HEK293 (cell line): Measurements from ENCODE around the gene CCDC24.

Experiments used
- CTCF ChIA-PET: fragments of 350-600 bp; formaldehyde crosslinking; extraction: SDS; loops from one replicate; lab custom pipeline; 2021; ENCODE audit warnings: antibody characterized with exemption; lab: Yijun Ruan, JAX
- POLR2A ChIA-PET: fragments of 300-600 bp; formaldehyde crosslinking; extraction: SDS; loops from one replicate; lab custom pipeline; 2020; ENCODE audit warnings: antibody characterized with exemption, inconsistent platforms; lab: Yijun Ruan, JAX
- H3K27ac ChIP-seq: fragments of 200-500 bp; sonication (Bioruptor generic); 2 replicates; pipeline ENCODE4 v1.5.1; 2014; ENCODE audit warnings: low read depth, low read length, control low read depth, inconsistent platforms; ENCODE audit errors: extremely low read depth
- H3K36me3 ChIP-seq, 2 experiments: fragments of 200-500 bp in 1 of 2; sonication (Bioruptor generic) in 1 of 2; 1 replicate in 1 of 2; 2 replicates in 1 of 2; pipeline ENCODE4 v1.5.1; 2014 to 2017; ENCODE audit warnings: inconsistent platforms in 2 of 2, low read length in 2 of 2; ENCODE audit not compliant: control insufficient read depth in 2 of 2, insufficient read depth in 1 of 2
- H3K4me1 ChIP-seq: fragments of 200-500 bp; sonication (Bioruptor generic); 2 replicates; pipeline ENCODE4 v1.5.1; 2014; ENCODE audit warnings: mild to moderate bottlenecking, low read length, inconsistent platforms; ENCODE audit not compliant: control insufficient read depth, insufficient read depth
- H3K4me3 ChIP-seq: 2 replicates; pipeline ENCODE4 v1.5.1; 2011; ENCODE audit warnings: low read depth, mild to moderate bottlenecking, control low read depth, low read length, moderate library complexity
- H3K9me3 ChIP-seq: fragments of 200-500 bp; sonication (Bioruptor generic); 2 replicates; pipeline ENCODE4 v1.5.1; 2014; ENCODE audit warnings: low read depth, low read length, inconsistent platforms; ENCODE audit not compliant: control insufficient read depth, insufficient read depth
- ATF2 ChIP-seq: fragments of 450-650 bp; formaldehyde crosslinking; IDR thresholded peaks from 2 replicates; pipeline ENCODE4 v1.5.1; 2016; ENCODE audit warnings: missing biosample characterization, missing genetic modification characterization, low read depth
- BCL11A ChIP-seq: fragments of 450-650 bp; formaldehyde crosslinking; IDR thresholded peaks from 2 replicates; pipeline ENCODE4 v1.5.1; 2016; ENCODE audit warnings: low read depth, missing biosample characterization, missing genetic modification characterization
- GFI1B ChIP-seq: fragments of 450-650 bp; formaldehyde crosslinking; IDR thresholded peaks from 2 replicates; pipeline ENCODE4 v1.5.1; 2016; ENCODE audit warnings: missing biosample characterization, missing genetic modification characterization
- GLIS2 ChIP-seq: fragments of 450-650 bp; formaldehyde crosslinking; IDR thresholded peaks from 2 replicates; pipeline ENCODE4 v1.5.1; 2016; ENCODE audit warnings: missing biosample characterization, missing genetic modification characterization
- HOXA7 ChIP-seq: sonication (generic); formaldehyde crosslinking; IDR thresholded peaks from 2 replicates; pipeline ENCODE4 v1.8.1; 2022; ENCODE audit warnings: missing genetic modification reagents, borderline replicate concordance
- KLF16 ChIP-seq: fragments of 450-650 bp; formaldehyde crosslinking; IDR thresholded peaks from 2 replicates; pipeline ENCODE4 v1.5.1; 2017; ENCODE audit warnings: missing biosample characterization, missing genetic modification characterization
- KLF17 ChIP-seq: fragments of 450-650 bp; formaldehyde crosslinking; IDR thresholded peaks from 2 replicates; pipeline ENCODE4 v1.5.1; 2016; ENCODE audit warnings: missing biosample characterization, missing genetic modification characterization
- REPIN1 ChIP-seq: fragments of 450-650 bp; formaldehyde crosslinking; IDR thresholded peaks from 2 replicates; pipeline ENCODE4 v1.5.1; 2017; ENCODE audit warnings: missing biosample characterization, missing genetic modification characterization, low read depth
- SCRT1 ChIP-seq: fragments of 450-650 bp; formaldehyde crosslinking; IDR thresholded peaks from 2 replicates; pipeline ENCODE4 v1.5.1; 2016; ENCODE audit warnings: missing biosample characterization, missing genetic modification characterization, borderline replicate concordance
- SP7 ChIP-seq: fragments of 450-650 bp; formaldehyde crosslinking; IDR thresholded peaks from 2 replicates; pipeline ENCODE4 v1.5.1; 2016; ENCODE audit warnings: missing biosample characterization, missing genetic modification characterization
- TCF7L2 ChIP-seq: IDR thresholded peaks from 2 replicates; pipeline ENCODE4 v1.6.1; 2011; ENCODE audit warnings: low read depth, mild to moderate bottlenecking, inconsistent platforms, low read length, moderate library complexity, borderline replicate concordance
- TSHZ1 ChIP-seq: fragments of 450-650 bp; formaldehyde crosslinking; IDR thresholded peaks from 2 replicates; pipeline ENCODE4 v1.5.1; 2016; ENCODE audit warnings: missing biosample characterization, missing genetic modification characterization, borderline replicate concordance
- WT1 ChIP-seq: fragments of 450-650 bp; formaldehyde crosslinking; IDR thresholded peaks from 2 replicates; pipeline ENCODE4 v1.5.1; 2016; ENCODE audit warnings: missing biosample characterization, missing genetic modification characterization
- YY2 ChIP-seq: fragments of 450-650 bp; formaldehyde crosslinking; IDR thresholded peaks from 2 replicates; pipeline ENCODE4 v1.5.1; 2016; ENCODE audit warnings: missing biosample characterization, missing genetic modification characterization
- ZBTB7A ChIP-seq: fragments of 450-650 bp; formaldehyde crosslinking; IDR thresholded peaks from 2 replicates; pipeline ENCODE4 v1.5.1; 2016; ENCODE audit warnings: low read depth, missing biosample characterization, missing genetic modification characterization
- ZFHX2 ChIP-seq: fragments of 450-650 bp; formaldehyde crosslinking; conservative IDR thresholded peaks from 2 replicates; pipeline ENCODE4 v1.5.1; 2016; ENCODE audit warnings: missing biosample characterization, missing genetic modification characterization
- ZFP37 ChIP-seq: fragments of 450-650 bp; formaldehyde crosslinking; IDR thresholded peaks from 2 replicates; pipeline ENCODE4 v1.5.1; 2016; ENCODE audit warnings: missing biosample characterization, missing genetic modification characterization
- ZNF121 ChIP-seq: fragments of 450-650 bp; formaldehyde crosslinking; IDR thresholded peaks from 2 replicates; pipeline ENCODE4 v1.5.1; 2016; ENCODE audit warnings: missing biosample characterization, missing genetic modification characterization
- ZNF223 ChIP-seq: fragments of 450-650 bp; formaldehyde crosslinking; IDR thresholded peaks from 2 replicates; pipeline ENCODE4 v1.5.1; 2016; ENCODE audit warnings: missing biosample characterization, missing genetic modification characterization
- ZNF239 ChIP-seq: fragments of 450-650 bp; formaldehyde crosslinking; IDR thresholded peaks from 2 replicates; pipeline ENCODE4 v1.5.1; 2016; ENCODE audit warnings: missing biosample characterization, missing genetic modification characterization
- ZNF302 ChIP-seq: fragments of 450-650 bp; formaldehyde crosslinking; IDR thresholded peaks from 2 replicates; pipeline ENCODE4 v1.5.1; 2016; ENCODE audit warnings: missing biosample characterization, missing genetic modification characterization, low read depth
- ZNF341 ChIP-seq: fragments of 450-650 bp; formaldehyde crosslinking; IDR thresholded peaks from 2 replicates; pipeline ENCODE4; 2016; ENCODE audit warnings: low read depth, missing biosample characterization, missing genetic modification characterization
- ZNF510 ChIP-seq: fragments of 450-650 bp; formaldehyde crosslinking; IDR thresholded peaks from 2 replicates; pipeline ENCODE4 v1.5.1; 2018; ENCODE audit warnings: mild to moderate bottlenecking, missing genetic modification characterization, missing biosample characterization; ENCODE audit not compliant: insufficient replicate concordance
- ZNF549 ChIP-seq: fragments of 450-650 bp; IDR thresholded peaks from 2 replicates; pipeline ENCODE4 v1.5.1; 2018; ENCODE audit warnings: missing biosample characterization, missing genetic modification characterization, mild to moderate bottlenecking, inconsistent platforms, moderate library complexity
- ZNF560 ChIP-seq: fragments of 450-650 bp; formaldehyde crosslinking; IDR thresholded peaks from 2 replicates; pipeline ENCODE4 v1.5.1; 2017; ENCODE audit warnings: missing biosample characterization, missing genetic modification characterization, borderline replicate concordance
- ZNF600 ChIP-seq: fragments of 450-650 bp; formaldehyde crosslinking; IDR thresholded peaks from 2 replicates; pipeline ENCODE4 v1.5.1; 2016; ENCODE audit warnings: missing biosample characterization, missing genetic modification characterization
- ZNF670 ChIP-seq: fragments of 450-650 bp; formaldehyde crosslinking; IDR thresholded peaks from 2 replicates; pipeline ENCODE4 v1.5.1; 2016; ENCODE audit warnings: missing biosample characterization, missing genetic modification characterization, low read depth
- ZNF692 ChIP-seq: fragments of 450-650 bp; formaldehyde crosslinking; IDR thresholded peaks from 2 replicates; pipeline ENCODE4 v1.5.1; 2016; ENCODE audit warnings: missing biosample characterization, missing genetic modification characterization
- ZNF785 ChIP-seq: fragments of 450-650 bp; formaldehyde crosslinking; IDR thresholded peaks from 2 replicates; pipeline ENCODE4 v1.5.1; 2016; ENCODE audit warnings: missing biosample characterization, missing genetic modification characterization
- ZSCAN16 ChIP-seq: fragments of 450-650 bp; formaldehyde crosslinking; IDR thresholded peaks from 2 replicates; pipeline ENCODE4 v1.5.1; 2016; ENCODE audit warnings: missing biosample characterization, missing genetic modification characterization

Gene CCDC24

GRCh38 chr1:44035726-44036408, 44.5 kb downstream of the CCDC24 start (continued):
- TF ChIP-seq ATF2 = 0 out of 2 replicates have a peak, but pooled peaks have one; percentile 48
- TF ChIP-seq ZFHX2 = peak; percentile 83
- no peak for TF ChIP-seq KLF16
- TF ChIP-seq ZNF600 (tag by site-specific recombination) = no peak
- peak; percentile 69 for TF ChIP-seq ZNF692 (tag by site-specific recombination)
- TF ChIP-seq TCF7L2 = no peak
- no peak for TF ChIP-seq BCL11A (tag by site-specific recombination)
- TF ChIP-seq KLF17 (tag by site-specific recombination) = peak; percentile 29; the same call in 1 of the 2 replicates

GRCh38 chr1:44036409-44037139, 45.2 kb downstream of the CCDC24 start:
- ChIA-PET CTCF (interaction anchor here (0.5 to 7.8 kb wide), 31 partner anchors 9 to 660 kb away, joined by 3 to 110 read pairs (median 5); partner anchors contain the start of gene IPO13), POLR2A (interaction anchor here (0.8 to 1.8 kb wide), 7 partner anchors 23 to 387 kb away, joined by 3 to 9 read pairs (median 4); partner anchors contain the start of gene KDM4A)
- H3K4me1 ChIP-seq = peaks cover 3% of the 10 kb centered on the region; the same call in 1 of the 2 replicates
- H3K36me3 ChIP-seq = no peaks in the 10 kb centered on the region
- no peak overlapping the region for H3K4me3 ChIP-seq
- no peak overlapping the region; the same call in 1 of the 2 replicates for H3K27ac ChIP-seq
- no peaks in the 10 kb centered on the region for H3K9me3 ChIP-seq
- TF ChIP-seq REPIN1 (tag by site-specific recombination) (no peak), SCRT1 (tag by site-specific recombination) (no peak), SP7 (tag by site-specific recombination) (peak; percentile 15; the same call in 1 of the 2 replicates), ZNF549 (tag by site-specific recombination) (no peak), ZNF785 (tag by site-specific recombination) (no peak), ZFP37 (peak; percentile 46; the same call in 1 of the 2 replicates), YY2 (tag by site-specific recombination) (no peak), GLIS2 (no peak), GFI1B (tag by site-specific recombination) (no peak), ZNF341 (peak; percentile 56), ZNF239 (tag by site-specific recombination) (no peak), ZNF560 (tag by site-specific recombination) (no peak), ZBTB7A (tag by site-specific recombination) (no peak), TSHZ1 (tag by site-specific recombination) (no peak), WT1 (no peak), ZNF302 (tag by site-specific recombination) (no peak), ZNF223 (tag by site-specific recombination) (no peak), ZNF510 (tag by site-specific recombination) (no peak), ZNF670 (tag by site-specific recombination) (no peak), HOXA7 (CRISPR knock-in tag) (no peak), ZSCAN16 (no peak), ZNF121 (no peak)
